BLaER1 (cell line): ENCODE measurements around the gene SLC5A2.

Experiments used
- H3K27ac ChIP-seq: shearing (Covaris generic); formaldehyde crosslinking; 2 replicates; pipeline ENCODE4 v1.8.1; 2022
- H3K27me3 ChIP-seq: shearing (Covaris generic); formaldehyde crosslinking; 2 replicates; pipeline ENCODE4 v1.8.1; 2022
- H3K36me3 ChIP-seq: shearing (Covaris generic); formaldehyde crosslinking; 2 replicates; pipeline ENCODE4 v1.8.1; 2022
- H3K4me1 ChIP-seq: shearing (Covaris generic); formaldehyde crosslinking; 2 replicates; pipeline ENCODE4 v1.8.1; 2022
- H3K4me2 ChIP-seq: shearing (Covaris generic); formaldehyde crosslinking; 2 replicates; pipeline ENCODE4 v1.8.1; 2022
- H3K4me3 ChIP-seq: shearing (Covaris generic); formaldehyde crosslinking; 2 replicates; pipeline ENCODE4 v1.8.1; 2022
- H3K9ac ChIP-seq: shearing (Covaris generic); formaldehyde crosslinking; 2 replicates; pipeline ENCODE4 v1.8.1; 2022
- H3K9me3 ChIP-seq: shearing (Covaris generic); formaldehyde crosslinking; 2 replicates; pipeline ENCODE4 v1.8.1; 2022
- H4K20me1 ChIP-seq: shearing (Covaris generic); formaldehyde crosslinking; 2 replicates; pipeline ENCODE4 v1.8.1; 2022
- Cebpa-rat ChIP-seq: shearing (Covaris generic); IDR thresholded peaks from 2 replicates; pipeline ENCODE4 v1.8.1; 2022

Gene SLC5A2

GRCh38 chr16:31505483-31505882 is 22.6 kb downstream of the SLC5A2 start:
- Histone ChIP-seq H3K27me3 (no peaks in the 10 kb centered on the region), H3K4me3 (peak overlapping the region; percentile 36; the same call in 1 of the 2 replicates), H3K9ac (peak overlapping the region; percentile 51), H3K36me3 (peaks cover 25% of the 10 kb centered on the region), H3K27ac (peak overlapping the region; percentile 79), H4K20me1 (0 out of 2 replicates have a peak, but pooled peaks cover 11% of the 10 kb centered on the region), H3K4me1 (peaks cover 69% of the 10 kb centered on the region), H3K9me3 (no peaks in the 10 kb centered on the region), H3K4me2 (peak overlapping the region; percentile 95)
- TF ChIP-seq Cebpa-rat: no peak

GRCh38 chr16:31507617-31507928 is 24.6 kb downstream of the SLC5A2 start:
- Histone ChIP-seq H3K4me1 (peaks cover 63% of the 10 kb centered on the region), H3K36me3 (peaks cover 7% of the 10 kb centered on the region; the same call in 1 of the 2 replicates), H4K20me1 (0 out of 2 replicates have a peak, but pooled peaks cover 11% of the 10 kb centered on the region), H3K4me3 (peak overlapping the region; percentile 85), H3K27ac (peak overlapping the region; percentile 92), H3K9me3 (no peaks in the 10 kb centered on the region), H3K27me3 (no peaks in the 10 kb centered on the region), H3K9ac (peak overlapping the region; percentile 92), H3K4me2 (peak overlapping the region; percentile 95)
- no peak for TF ChIP-seq Cebpa-rat

- H3K4me1 ChIP-seq: peaks cover 57% of the 10 kb centered on the region
- H3K27ac ChIP-seq: peak within 1 kb of the TSS; percentile 92
These were observed 25.2 kb downstream of the SLC5A2 start, which contains the start of gene RUSF1 for GRCh38 chr16:31507929-31508705. Gene RUSF1, minus strand, starts transcription at chr16:31508391. Its CDS starts 18 bp downstream, at chr16:31508373.

GRCh38 chr16:31508706-31509195 is 25.8 kb downstream of the SLC5A2 start:
- H3K9ac ChIP-seq: peak overlapping the region; percentile 92
- H3K4me2 ChIP-seq: peak overlapping the region; percentile 95
- H3K4me3 ChIP-seq: peak overlapping the region; percentile 85
- TF ChIP-seq Cebpa-rat: no peak
- peak overlapping the region; percentile 92 for H3K27ac ChIP-seq
- H3K36me3 ChIP-seq: 0 out of 2 replicates have a peak, but pooled peaks cover 5% of the 10 kb centered on the region
- no peaks in the 10 kb centered on the region for H3K27me3 ChIP-seq
- no peaks in the 10 kb centered on the region for H3K9me3 ChIP-seq
- peaks cover 51% of the 10 kb centered on the region for H3K4me1 ChIP-seq
- H4K20me1 ChIP-seq: 0 out of 2 replicates have a peak, but pooled peaks cover 11% of the 10 kb centered on the region

More at GRCh38 chr16:31507929-31508705, 25.2 kb downstream of the SLC5A2 start, which contains the start of gene RUSF1:
- TF ChIP-seq Cebpa-rat: no peak
- peak within 1 kb of the TSS; percentile 85 for H3K4me3 ChIP-seq
- H3K9me3 ChIP-seq: no peaks in the 10 kb centered on the region
- H3K4me2 ChIP-seq: peak within 1 kb of the TSS; percentile 95
- peak within 1 kb of the TSS; percentile 92 for H3K9ac ChIP-seq
- H3K27me3 ChIP-seq: no peaks in the 10 kb centered on the region
- 0 out of 2 replicates have a peak, but pooled peaks cover 5% of the 10 kb centered on the region for H3K36me3 ChIP-seq
- 0 out of 2 replicates have a peak, but pooled peaks cover 11% of the 10 kb centered on the region for H4K20me1 ChIP-seq

- no peak for TF ChIP-seq Cebpa-rat
- Histone ChIP-seq H3K36me3 (no peaks in the 10 kb centered on the region), H3K4me3 (no peak overlapping the region), H3K4me1 (peaks cover 14% of the 10 kb centered on the region), H3K4me2 (no peak overlapping the region), H3K27me3 (no peaks in the 10 kb centered on the region), H3K9me3 (peaks cover 22% of the 10 kb centered on the region), H3K27ac (no peak overlapping the region), H3K9ac (no peak overlapping the region), H4K20me1 (no peaks in the 10 kb centered on the region)
These were observed 30.2 kb downstream of the SLC5A2 start for GRCh38 chr16:31513126-31513525.

GRCh38 chr16:31513884-31514283 is 31.0 kb downstream of the SLC5A2 start:
- no peak for TF ChIP-seq Cebpa-rat
- no peaks in the 10 kb centered on the region for H3K27me3 ChIP-seq
- H3K9me3 ChIP-seq: peaks cover 22% of the 10 kb centered on the region
- H3K4me2 ChIP-seq: no peak overlapping the region
- no peak overlapping the region for H3K9ac ChIP-seq
- no peaks in the 10 kb centered on the region for H3K36me3 ChIP-seq
- H3K4me3 ChIP-seq: no peak overlapping the region
- no peak overlapping the region for H3K27ac ChIP-seq
- H4K20me1 ChIP-seq: no peaks in the 10 kb centered on the region
- H3K4me1 ChIP-seq: peaks cover 12% of the 10 kb centered on the region

GRCh38 chr16:31517800-31518402 is 35.0 kb downstream of the SLC5A2 start:
- Histone ChIP-seq H4K20me1 (no peaks in the 10 kb centered on the region), H3K9me3 (peaks cover 22% of the 10 kb centered on the region), H3K27ac (no peak overlapping the region), H3K27me3 (no peaks in the 10 kb centered on the region), H3K9ac (no peak overlapping the region), H3K4me1 (no peaks in the 10 kb centered on the region), H3K4me3 (no peak overlapping the region), H3K36me3 (no peaks in the 10 kb centered on the region), H3K4me2 (no peak overlapping the region)
- TF ChIP-seq Cebpa-rat: no peak

- no peaks in the 10 kb centered on the region for H3K36me3 ChIP-seq
- no peaks in the 10 kb centered on the region for H3K27me3 ChIP-seq
- H3K27ac ChIP-seq: no peak overlapping the region
- no peak overlapping the region for H3K9ac ChIP-seq
- no peaks in the 10 kb centered on the region for H3K4me1 ChIP-seq
- H3K4me3 ChIP-seq: no peak overlapping the region
- no peak for TF ChIP-seq Cebpa-rat
- H3K9me3 ChIP-seq: peaks cover 22% of the 10 kb centered on the region
- H4K20me1 ChIP-seq: no peaks in the 10 kb centered on the region
- H3K4me2 ChIP-seq: no peak overlapping the region
These were observed 37.0 kb downstream of the SLC5A2 start for GRCh38 chr16:31519759-31520431.

- no peak overlapping the region for H3K4me3 ChIP-seq
- H3K9me3 ChIP-seq: peaks cover 15% of the 10 kb centered on the region
- H3K4me1 ChIP-seq: no peaks in the 10 kb centered on the region
- TF ChIP-seq Cebpa-rat: no peak
- no peaks in the 10 kb centered on the region for H3K36me3 ChIP-seq
- no peaks in the 10 kb centered on the region for H4K20me1 ChIP-seq
- no peak overlapping the region for H3K27ac ChIP-seq
- H3K4me2 ChIP-seq: no peak overlapping the region
- H3K9ac ChIP-seq: no peak overlapping the region
- H3K27me3 ChIP-seq: no peaks in the 10 kb centered on the region
These were observed 38.4 kb downstream of the SLC5A2 start for GRCh38 chr16:31521368-31521767.
